Loucy (cell line): ENCODE data around the gene EID2.

ENCODE experiments used
- H2AFZ ChIP-seq: fragments of 200-600 bp; sonication (generic); 2 replicates; pipeline ENCODE4 v1.6.0; 2016; ENCODE audit warnings: antibody characterized with exemption, mild to moderate bottlenecking, low read length, moderate library complexity
- H3F3A ChIP-seq: fragments of 200-600 bp; 2 replicates; pipeline ENCODE4 v1.6.0; 2016; ENCODE audit warnings: antibody characterized with exemption, low read depth, mild to moderate bottlenecking
- H3K27me3 ChIP-seq: fragments of 200-600 bp; sonication (generic); 2 replicates; pipeline ENCODE4 v1.6.1; 2014; ENCODE audit warnings: low read length, mild to moderate bottlenecking; ENCODE audit not compliant: insufficient read depth, poor library complexity, severe bottlenecking
- H3K36me3 ChIP-seq: fragments of 200-600 bp; sonication (generic); 2 replicates; pipeline ENCODE4 v1.6.1; 2016; ENCODE audit warnings: low read length; ENCODE audit not compliant: insufficient read depth
- H3K4me1 ChIP-seq: fragments of 200-600 bp; sonication (generic); 2 replicates; pipeline ENCODE4 v1.5.1; 2014; ENCODE audit warnings: low read length, mild to moderate bottlenecking; ENCODE audit not compliant: insufficient read depth, poor library complexity, severe bottlenecking
- H3K4me2 ChIP-seq: fragments of 200-600 bp; sonication (generic); 2 replicates; pipeline ENCODE4 v1.6.0; 2014; ENCODE audit warnings: antibody characterized with exemption, low read length, low read depth, mild to moderate bottlenecking; ENCODE audit not compliant: poor library complexity, severe bottlenecking
- H3K4me3 ChIP-seq: fragments of 200-600 bp; sonication (generic); 2 replicates; pipeline ENCODE4 v1.5.1; 2014; ENCODE audit warnings: low read length, mild to moderate bottlenecking, mixed read lengths; ENCODE audit not compliant: poor library complexity, severe bottlenecking
- H3K79me2 ChIP-seq: fragments of 200-600 bp; sonication (generic); 2 replicates; pipeline ENCODE4 v1.6.1; 2014; ENCODE audit warnings: low read length; ENCODE audit not compliant: insufficient read depth
- H3K9ac ChIP-seq: fragments of 200-600 bp; sonication (generic); 2 replicates; pipeline ENCODE4 v1.6.0; 2014; ENCODE audit warnings: mild to moderate bottlenecking, low read depth, low read length, moderate library complexity; ENCODE audit not compliant: poor library complexity, severe bottlenecking
- H3K9me2 ChIP-seq: fragments of 200-600 bp; sonication (generic); replicated peaks from 2 replicates; pipeline ENCODE4 v1.6.1; 2016; ENCODE audit warnings: low read depth, low read length, mixed read lengths
- H3K9me3 ChIP-seq: fragments of 200-600 bp; sonication (generic); 2 replicates; pipeline ENCODE4 v1.6.1; 2014; ENCODE audit warnings: mild to moderate bottlenecking, antibody characterized with exemption, low read length, low read depth; ENCODE audit not compliant: insufficient read depth
- H4K20me1 ChIP-seq: fragments of 200-600 bp; sonication (generic); 2 replicates; pipeline ENCODE4 v1.6.0; 2014; ENCODE audit warnings: antibody characterized with exemption, low read length, mild to moderate bottlenecking; ENCODE audit not compliant: insufficient read depth, poor library complexity, severe bottlenecking
- EZH2phosphoT487 ChIP-seq: fragments of 200-600 bp; IDR thresholded peaks from 2 replicates; pipeline ENCODE4 v1.6.1; 2018; ENCODE audit warnings: antibody characterized with exemption, mild to moderate bottlenecking, moderate library complexity, borderline replicate concordance
- TF ChIP-seq, protein P1 (sequence below): fragments of 200-600 bp; sonication (generic); conservative IDR thresholded peaks from 2 replicates; pipeline ENCODE4 v1.5.1; 2014; ENCODE audit warnings: mild to moderate bottlenecking, antibody characterized with exemption, low read length

Gene EID2

DNA sequence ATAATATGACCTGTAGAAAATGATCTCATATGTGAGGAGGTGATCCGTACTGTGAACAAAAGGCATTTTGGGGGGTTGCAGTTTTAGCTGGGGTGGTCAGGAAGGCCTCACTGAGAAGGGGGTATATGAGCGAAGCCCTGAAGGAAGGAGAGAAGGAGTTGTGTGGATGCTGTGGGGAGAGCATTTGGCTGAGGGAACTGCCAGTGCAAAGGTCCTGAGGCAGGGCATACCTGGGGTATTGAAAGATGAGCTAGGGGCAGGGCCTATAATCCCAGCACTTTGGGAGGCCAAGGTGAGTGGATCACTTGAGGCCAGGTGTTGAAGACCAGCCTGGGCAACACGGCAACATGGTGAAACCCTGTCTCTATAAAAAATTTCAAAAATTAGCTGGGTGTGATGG, 22.5 kb downstream of the EID2 start:
- TF ChIP-seq EZH2phosphoT487 = no peak
- TF ChIP-seq, protein P1, sequence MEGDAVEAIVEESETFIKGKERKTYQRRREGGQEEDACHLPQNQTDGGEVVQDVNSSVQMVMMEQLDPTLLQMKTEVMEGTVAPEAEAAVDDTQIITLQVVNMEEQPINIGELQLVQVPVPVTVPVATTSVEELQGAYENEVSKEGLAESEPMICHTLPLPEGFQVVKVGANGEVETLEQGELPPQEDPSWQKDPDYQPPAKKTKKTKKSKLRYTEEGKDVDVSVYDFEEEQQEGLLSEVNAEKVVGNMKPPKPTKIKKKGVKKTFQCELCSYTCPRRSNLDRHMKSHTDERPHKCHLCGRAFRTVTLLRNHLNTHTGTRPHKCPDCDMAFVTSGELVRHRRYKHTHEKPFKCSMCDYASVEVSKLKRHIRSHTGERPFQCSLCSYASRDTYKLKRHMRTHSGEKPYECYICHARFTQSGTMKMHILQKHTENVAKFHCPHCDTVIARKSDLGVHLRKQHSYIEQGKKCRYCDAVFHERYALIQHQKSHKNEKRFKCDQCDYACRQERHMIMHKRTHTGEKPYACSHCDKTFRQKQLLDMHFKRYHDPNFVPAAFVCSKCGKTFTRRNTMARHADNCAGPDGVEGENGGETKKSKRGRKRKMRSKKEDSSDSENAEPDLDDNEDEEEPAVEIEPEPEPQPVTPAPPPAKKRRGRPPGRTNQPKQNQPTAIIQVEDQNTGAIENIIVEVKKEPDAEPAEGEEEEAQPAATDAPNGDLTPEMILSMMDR = no peak
- no peaks in the 10 kb centered on the region for H3K36me3 ChIP-seq
- H3K9me2 ChIP-seq = no peaks in the 10 kb centered on the region
- no peak overlapping the region for H2AFZ ChIP-seq
- no peaks in the 10 kb centered on the region for H3K27me3 ChIP-seq
- H3K9ac ChIP-seq = no peak overlapping the region
- H3F3A ChIP-seq = no peaks in the 10 kb centered on the region
- no peak overlapping the region for H3K4me2 ChIP-seq
- H3K4me1 ChIP-seq = no peaks in the 10 kb centered on the region
- no peaks in the 10 kb centered on the region for H3K9me3 ChIP-seq
- H4K20me1 ChIP-seq = no peaks in the 10 kb centered on the region
- H3K4me3 ChIP-seq = no peak overlapping the region
- H3K79me2 ChIP-seq = no peaks in the 10 kb centered on the region

DNA sequence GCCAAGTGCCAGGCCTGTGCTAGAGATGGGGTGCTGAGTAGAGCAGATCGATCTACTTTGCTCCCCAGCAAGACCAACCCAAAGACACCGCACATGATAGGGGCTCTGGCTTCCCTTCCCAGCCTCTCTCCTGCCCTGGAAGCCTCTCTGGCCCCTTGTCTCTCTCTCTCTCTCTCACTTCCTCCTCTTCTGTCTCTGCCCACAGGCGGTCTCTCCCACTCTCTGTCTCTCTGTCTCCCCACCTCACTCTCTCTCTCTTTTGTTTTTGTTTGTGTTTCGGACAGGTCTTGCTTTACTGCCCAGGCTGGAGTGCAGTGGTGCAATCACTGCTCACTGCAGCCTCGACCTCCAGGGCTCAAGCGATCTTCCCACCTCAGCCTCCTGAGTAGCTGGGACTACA, 23.7 kb downstream of the EID2 start:
- TF ChIP-seq, protein P1 = no peak
- TF ChIP-seq EZH2phosphoT487 = no peak
- Histone ChIP-seq H3K4me1 (no peaks in the 10 kb centered on the region), H3K4me2 (no peak overlapping the region), H3K79me2 (no peaks in the 10 kb centered on the region), H4K20me1 (no peaks in the 10 kb centered on the region), H3K9me3 (no peaks in the 10 kb centered on the region), H3K27me3 (no peaks in the 10 kb centered on the region), H3K4me3 (no peak overlapping the region), H3K36me3 (no peaks in the 10 kb centered on the region), H3K9ac (no peak overlapping the region), H2AFZ (no peak overlapping the region), H3K9me2 (no peaks in the 10 kb centered on the region), H3F3A (no peaks in the 10 kb centered on the region)

DNA sequence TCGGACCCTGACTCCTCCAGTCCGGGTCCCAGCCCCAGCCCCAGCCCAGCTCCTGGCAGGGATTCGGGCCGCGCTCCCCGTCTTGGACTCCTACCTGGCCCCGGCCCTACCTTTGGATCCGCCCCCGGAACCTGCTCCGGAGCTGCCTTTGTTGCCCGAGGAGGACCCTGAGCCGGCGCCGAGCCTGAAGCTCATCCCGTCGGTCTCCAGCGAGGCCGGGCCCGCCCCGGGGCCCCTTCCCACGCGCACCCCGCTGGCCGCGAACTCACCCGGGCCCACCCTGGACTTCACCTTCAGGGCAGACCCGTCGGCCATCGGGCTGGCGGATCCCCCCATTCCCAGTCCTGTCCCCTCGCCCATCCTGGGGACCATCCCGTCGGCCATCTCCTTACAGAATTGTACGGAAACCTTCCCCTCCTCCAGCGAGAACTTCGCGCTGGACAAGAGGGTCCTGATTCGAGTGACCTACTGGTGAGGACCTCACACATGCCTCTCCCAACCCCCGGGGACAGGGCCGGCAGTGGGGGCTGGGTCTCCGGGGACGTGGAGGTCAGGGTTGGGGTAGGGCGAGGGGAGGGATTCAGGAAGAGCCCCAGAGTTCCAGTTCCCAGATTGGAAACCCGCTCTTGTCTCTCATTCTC, 24.3 kb downstream of the EID2 start:
- Histone ChIP-seq H3K36me3 (no peaks in the 10 kb centered on the region), H3K4me2 (no peak overlapping the region), H3K9ac (no peak overlapping the region), H2AFZ (no peak overlapping the region), H3K9me3 (no peaks in the 10 kb centered on the region), H3K4me1 (no peaks in the 10 kb centered on the region), H3K79me2 (no peaks in the 10 kb centered on the region), H3K27me3 (no peaks in the 10 kb centered on the region), H4K20me1 (no peaks in the 10 kb centered on the region), H3K4me3 (no peak overlapping the region), H3K9me2 (no peaks in the 10 kb centered on the region), H3F3A (no peaks in the 10 kb centered on the region)
- TF ChIP-seq, protein P1 = no peak
- no peak for TF ChIP-seq EZH2phosphoT487
